Prostate gland (tissue), 2 donors: ENCODE results near the gene KCNK6.

Source experiments
- CTCF ChIP-seq, 4 experiments: fragments of 200-600 bp in 2 of 4; fragments of 450-650 bp in 2 of 4; sonication (generic) in 2 of 4; IDR thresholded peaks; 1 replicate in 3 of 4; 2 replicates in 1 of 4; pipeline ENCODE4 v1.5.1; 2016 to 2019; ENCODE audit warnings: antibody characterized with exemption in 4 of 4, mild to moderate bottlenecking in 2 of 4, moderate library complexity in 2 of 4
- POLR2A ChIP-seq: fragments of 450-650 bp; IDR thresholded peaks from one replicate; pipeline ENCODE4 v1.6.1; 2016; ENCODE audit warnings: antibody characterized with exemption, mild to moderate bottlenecking
- POLR2AphosphoS5 ChIP-seq: sonication (generic); formaldehyde crosslinking; IDR thresholded peaks from one replicate; pipeline ENCODE4 v1.6.1; 2017; ENCODE audit warnings: antibody characterized with exemption

DNA sequence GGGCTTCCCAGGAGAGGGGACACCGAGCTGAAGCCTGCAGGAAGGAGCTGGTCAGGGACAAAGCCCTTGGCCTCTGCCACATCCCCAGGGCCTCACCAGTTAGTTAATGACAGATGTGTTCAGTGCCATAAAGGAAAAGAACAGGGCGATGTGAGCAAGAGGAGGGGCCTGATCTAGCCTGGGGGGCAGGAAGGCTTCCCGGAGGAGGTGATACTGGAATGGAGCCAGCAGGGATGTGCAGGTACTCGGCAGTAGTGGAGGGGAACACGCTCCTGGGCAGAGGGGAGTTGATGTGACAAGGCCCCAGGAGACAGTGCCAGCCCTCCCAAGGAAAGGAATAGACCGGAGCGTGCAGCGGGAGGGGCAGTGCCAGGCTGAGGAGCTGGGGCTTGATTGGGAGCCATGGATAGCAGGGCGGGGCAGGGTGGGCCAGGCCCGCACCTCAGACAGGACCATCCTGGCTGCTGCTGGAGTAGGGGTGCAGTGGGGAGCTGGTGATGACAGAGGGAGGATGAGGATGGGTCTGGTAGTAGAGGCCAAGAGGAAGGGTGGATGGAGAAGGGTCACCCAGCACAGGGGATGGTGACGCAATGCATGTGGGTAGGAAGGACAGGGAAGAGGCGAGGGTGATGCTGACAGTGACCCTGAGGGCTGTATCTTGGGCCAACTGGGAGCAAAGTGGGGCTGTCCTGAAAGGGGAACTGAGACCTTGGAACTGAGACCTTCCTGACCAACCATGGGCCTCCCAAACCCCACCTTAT is 11.5 kb upstream of the KCNK6 start:
- TF ChIP-seq POLR2A (no peak), CTCF (IDR thresholded peaks at IDR 0.05) (no peak), POLR2AphosphoS5 (no peak)
